ENCODE measurements around the gene HTRA3. TPM values are rescaled to one million over a fixed set of nuclear protein-coding genes. Genes with fewer than 3 reads are reported as not detected.

HTRA3 gene
- total and polyA plus RNA-seq, 2 of the 4 experiments (the other 2 are of a cell fraction): 1.3 to 9.5 TPM

- H3K4me2 ChIP-seq (ENCODE audit: low read depth, low read length): no peak overlapping the region
- intact Hi-C loops (cut with micrococcal nuclease): no loop called here
- no peak overlapping the region for H2AK5ac ChIP-seq (ENCODE audit: low read depth, low read length)
- H3K9me3 ChIP-seq (ENCODE audit: control insufficient read depth, insufficient read depth, low read length): no peaks in the 10 kb centered on the region
- no peak overlapping the region for H2BK20ac ChIP-seq (ENCODE audit: low read depth, low read length)
- H3K14ac ChIP-seq (replicated peaks; ENCODE audit: low read depth, low read length): no peak overlapping the region
- no peak overlapping the region for H4K5ac ChIP-seq (ENCODE audit: low read depth, low read length)
- WGBS, 2 experiments (ENCODE audit: extremely low coverage in 2 of 2, insufficient read length in 1 of 2): 100% methylated on average over 1 of the region's 7 CpGs; no CpG with 5 or more reads in 1 of the 2 experiments
- H3K18ac ChIP-seq (ENCODE audit: low read depth, low read length): no peak overlapping the region
- H2AFZ ChIP-seq (replicated peaks; ENCODE audit: low read length, poor library complexity): no peak overlapping the region
- H3K23ac ChIP-seq (ENCODE audit: low read depth, low read length): no peak overlapping the region
- H3K79me1 ChIP-seq (ENCODE audit: low read depth in 1 of 2, low read length in 2 of 2): no peaks in the 10 kb centered on the region
- H3K9me1 ChIP-seq (ENCODE audit: insufficient read depth, low read length): no peaks in the 10 kb centered on the region; the same call in 1 of the 2 replicates
- no peak overlapping the region for H2BK120ac ChIP-seq (ENCODE audit: low read depth, low read length)
- BruUV-seq (replicated peaks): no TSS peak
- dilution Hi-C loops (cut with HindIII; ENCODE audit: low sequenced_read_pairs, unreplicated experiment): no loop called here
- TF ChIP-seq RCOR1 (IDR thresholded peaks at IDR 0.05; ENCODE audit: insufficient replicate concordance, low read length): no peak
- TF ChIP-seq SMC3 (IDR thresholded peaks at IDR 0.05; ENCODE audit: low read depth, low read length): no peak
- TF ChIP-seq ELK1 (IDR thresholded peaks at IDR 0.05; ENCODE audit: borderline replicate concordance, low read depth, low read length): no peak
- no peak for TF ChIP-seq POLR2A (IDR thresholded peaks at IDR 0.05; ENCODE audit: low read depth, low read length)
- no peak for TF ChIP-seq RAD21 (IDR thresholded peaks at IDR 0.05; ENCODE audit: low read length)
- no peak for TF ChIP-seq MXI1 (IDR thresholded peaks at IDR 0.05; ENCODE audit: borderline replicate concordance, low read depth, low read length)
- no peak for TF ChIP-seq CEBPB (IDR thresholded peaks at IDR 0.05; ENCODE audit: low read depth, low read length)
- TF ChIP-seq MAZ (IDR thresholded peaks at IDR 0.05; ENCODE audit: borderline replicate concordance, low read depth, low read length): no peak
- TF ChIP-seq FOS (IDR thresholded peaks at IDR 0.05; ENCODE audit: low read depth, low read length): no peak
- TF ChIP-seq NFE2L2 (IDR thresholded peaks at IDR 0.05; ENCODE audit: low read depth, low read length): no peak
- TF ChIP-seq, protein P1, sequence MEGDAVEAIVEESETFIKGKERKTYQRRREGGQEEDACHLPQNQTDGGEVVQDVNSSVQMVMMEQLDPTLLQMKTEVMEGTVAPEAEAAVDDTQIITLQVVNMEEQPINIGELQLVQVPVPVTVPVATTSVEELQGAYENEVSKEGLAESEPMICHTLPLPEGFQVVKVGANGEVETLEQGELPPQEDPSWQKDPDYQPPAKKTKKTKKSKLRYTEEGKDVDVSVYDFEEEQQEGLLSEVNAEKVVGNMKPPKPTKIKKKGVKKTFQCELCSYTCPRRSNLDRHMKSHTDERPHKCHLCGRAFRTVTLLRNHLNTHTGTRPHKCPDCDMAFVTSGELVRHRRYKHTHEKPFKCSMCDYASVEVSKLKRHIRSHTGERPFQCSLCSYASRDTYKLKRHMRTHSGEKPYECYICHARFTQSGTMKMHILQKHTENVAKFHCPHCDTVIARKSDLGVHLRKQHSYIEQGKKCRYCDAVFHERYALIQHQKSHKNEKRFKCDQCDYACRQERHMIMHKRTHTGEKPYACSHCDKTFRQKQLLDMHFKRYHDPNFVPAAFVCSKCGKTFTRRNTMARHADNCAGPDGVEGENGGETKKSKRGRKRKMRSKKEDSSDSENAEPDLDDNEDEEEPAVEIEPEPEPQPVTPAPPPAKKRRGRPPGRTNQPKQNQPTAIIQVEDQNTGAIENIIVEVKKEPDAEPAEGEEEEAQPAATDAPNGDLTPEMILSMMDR (conservative IDR thresholded peaks at IDR 0.05; ENCODE audit: low read depth, low read length): no peak
- TF ChIP-seq BHLHE40 (IDR thresholded peaks at IDR 0.05; ENCODE audit: low read depth, low read length): no peak
- no peak for TF ChIP-seq USF2 (IDR thresholded peaks at IDR 0.05; ENCODE audit: low read depth, low read length)
- no peak for TF ChIP-seq RFX5 (IDR thresholded peaks at IDR 0.05; ENCODE audit: low read depth, low read length)
- no peak for TF ChIP-seq CHD1 (IDR thresholded peaks at IDR 0.05; ENCODE audit: low read depth, low read length)
- TF ChIP-seq MAFK (IDR thresholded peaks at IDR 0.05; ENCODE audit: low read depth, low read length): no peak
- H3K9ac ChIP-seq (ENCODE audit: low read depth, low read length): no peak overlapping the region
- H2BK5ac ChIP-seq (ENCODE audit: low read depth, low read length, poor library complexity, severe bottlenecking): no peak overlapping the region
- no peak overlapping the region for H4K8ac ChIP-seq (ENCODE audit: low read depth in 2 of 2, low read length in 2 of 2)
- H4K20me1 ChIP-seq (ENCODE audit: insufficient read depth, low read length): no peaks in the 10 kb centered on the region
- in situ Hi-C loops (cut with MboI; ENCODE audit: low sequenced_read_pairs): no loop called here
- no peaks in the 10 kb centered on the region for H3K36me3 ChIP-seq (ENCODE audit: control insufficient read depth, insufficient read depth, low read length)
- ChIA-PET POLR2A (ENCODE audit: unreplicated experiment) (no interaction called here), CTCF (no interaction called here)
- no peak for DNase-seq
- peaks cover 3% of the 10 kb centered on the region; the same call in 1 of the 2 replicates for H3K27me3 ChIP-seq (ENCODE audit: control insufficient read depth, insufficient read depth, low read length)
- no peak overlapping the region for H2BK15ac ChIP-seq (ENCODE audit: low read depth, low read length)
- no peak overlapping the region for H4K91ac ChIP-seq (ENCODE audit: insufficient read depth, low read depth, low read length)
- peaks cover 11% of the 10 kb centered on the region; the same call in 1 of the 2 replicates for H3K4me1 ChIP-seq (ENCODE audit: control insufficient read depth, insufficient read depth, low read length)
- H3K56ac ChIP-seq (ENCODE audit: extremely low read depth, insufficient read depth, low read length): no peak overlapping the region
- no peak overlapping the region for H3K27ac ChIP-seq (ENCODE audit: insufficient read depth, low read length)
- no peak overlapping the region for H3K4me3 ChIP-seq (ENCODE audit: insufficient read depth, low read depth, low read length)
- no peak overlapping the region for H3K4ac ChIP-seq (ENCODE audit: low read depth, low read length)
- ATAC-seq (ENCODE audit: low read depth): no peak
- H2AK9ac ChIP-seq (replicated peaks; ENCODE audit: low read depth, low read length, poor library complexity): no peak overlapping the region
Observed at GRCh38 chr4:8250637-8251036, 18.9 kb upstream of the HTRA3 start.

Measured in IMR-90 (cell line).